ENCODE data around the gene NACC2.

NACC2 gene

DNA sequence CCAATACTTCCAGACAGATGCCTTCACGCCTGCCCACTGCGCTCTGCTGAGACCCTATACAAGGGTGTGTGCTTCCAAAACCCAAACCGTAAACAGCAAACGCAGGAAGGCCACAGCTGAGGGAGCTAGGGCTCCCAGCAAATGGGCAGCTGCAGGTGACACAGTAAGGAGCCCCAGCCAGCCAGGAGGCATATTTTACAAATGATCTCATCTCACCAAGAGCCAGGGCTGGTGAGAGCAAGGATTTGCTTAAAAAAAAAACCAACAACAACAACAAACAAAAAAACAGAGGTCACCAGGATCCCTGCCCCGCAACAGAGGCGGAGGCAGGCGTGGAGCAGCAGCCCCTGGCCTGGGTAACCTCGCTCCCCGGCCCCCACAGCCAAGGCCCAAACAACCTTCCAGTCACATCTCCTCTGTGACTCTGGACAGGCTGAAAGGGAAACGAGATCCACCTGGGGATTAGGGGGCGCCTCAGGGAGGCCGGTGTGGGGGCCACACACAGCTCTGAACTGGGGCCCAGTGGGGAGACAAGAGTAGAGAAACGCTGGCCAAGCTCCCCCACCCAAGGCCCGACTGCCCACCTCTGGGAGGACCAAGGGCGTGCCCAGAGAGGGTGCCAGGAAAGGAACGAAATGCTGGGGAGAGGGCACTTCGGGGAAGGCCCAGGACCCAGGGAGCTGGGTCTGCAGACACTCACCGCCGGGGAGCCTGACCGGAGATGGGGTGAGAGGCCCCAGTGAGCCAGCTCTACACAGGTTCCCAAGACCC is 3.3 kb downstream of the NACC2 start:
- no peak for DNase-seq

DNA sequence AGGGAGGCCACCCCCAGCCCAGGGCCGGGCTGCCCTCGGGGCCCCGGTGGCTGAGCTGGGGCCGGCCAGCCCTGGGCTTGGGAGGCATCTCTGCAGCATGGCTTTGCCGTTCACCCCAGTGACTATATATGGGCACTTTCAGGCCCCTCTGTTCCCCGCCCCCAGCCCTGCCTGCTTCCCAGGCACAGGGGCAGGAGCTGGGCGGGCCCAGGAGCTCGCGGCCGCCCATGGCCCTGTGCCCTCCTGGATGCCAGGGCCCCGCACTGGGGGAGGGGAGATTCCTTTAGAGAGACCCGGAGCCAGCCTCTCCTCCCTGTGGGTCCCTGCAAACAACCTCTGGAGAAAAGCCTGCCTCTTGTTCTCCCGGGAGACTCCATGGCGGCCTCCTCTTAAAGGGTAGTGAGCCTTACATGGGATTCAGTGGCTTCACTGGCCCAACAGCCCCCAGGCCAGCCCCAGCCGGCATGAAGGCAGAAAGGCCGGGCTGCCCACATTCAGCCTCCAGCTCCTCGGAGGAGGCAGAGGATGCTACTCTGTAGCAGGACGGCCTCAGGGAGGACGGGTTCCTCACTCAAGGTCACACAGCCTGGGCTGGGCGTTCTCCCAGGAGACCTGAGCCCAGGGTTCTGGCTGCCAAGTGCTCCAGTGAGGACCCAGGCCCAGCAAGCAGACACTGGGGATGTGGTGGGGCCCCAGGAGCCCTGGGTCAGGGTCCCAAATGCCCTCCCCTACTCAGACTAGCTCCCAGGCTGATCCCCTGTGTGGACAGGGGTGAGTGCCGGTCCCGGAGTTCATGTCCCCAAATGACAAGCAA is 4.1 kb downstream of the NACC2 start:
- DNase-seq, result no peak

DNA sequence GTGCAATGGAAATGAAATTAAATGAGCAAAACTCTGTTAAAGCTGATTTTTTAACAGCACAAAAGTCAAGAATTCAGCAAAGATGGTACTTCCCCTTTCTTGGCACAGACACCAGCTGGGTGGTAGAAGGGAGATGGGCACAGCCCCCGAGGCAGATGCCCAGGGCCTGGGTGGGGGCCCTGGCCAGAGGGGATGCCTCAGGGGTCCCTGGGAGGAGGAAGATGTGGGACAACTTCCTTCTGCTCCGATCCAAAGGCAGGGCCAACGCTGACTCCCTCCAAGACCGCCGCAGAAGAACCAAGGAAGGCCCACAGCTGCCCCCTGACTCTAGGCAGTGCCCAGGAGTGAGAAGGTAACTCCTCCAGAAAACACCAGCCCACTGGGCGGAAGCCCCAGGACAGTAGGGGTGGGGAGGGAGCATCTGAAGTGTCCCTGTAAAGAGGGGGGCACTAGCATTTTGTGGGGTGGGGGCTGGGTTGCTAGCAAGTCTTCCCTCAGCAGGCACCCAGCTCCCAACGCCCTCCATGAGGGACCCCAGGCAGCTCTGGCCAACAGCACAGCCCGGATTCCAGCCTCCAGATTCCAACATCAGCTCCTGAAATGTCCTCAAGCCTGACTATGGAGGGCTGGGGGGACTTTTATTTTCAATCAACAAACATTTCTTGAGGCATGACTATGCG is 4.9 kb downstream of the NACC2 start:
- DNase-seq, result peak; percentile 14

DNA sequence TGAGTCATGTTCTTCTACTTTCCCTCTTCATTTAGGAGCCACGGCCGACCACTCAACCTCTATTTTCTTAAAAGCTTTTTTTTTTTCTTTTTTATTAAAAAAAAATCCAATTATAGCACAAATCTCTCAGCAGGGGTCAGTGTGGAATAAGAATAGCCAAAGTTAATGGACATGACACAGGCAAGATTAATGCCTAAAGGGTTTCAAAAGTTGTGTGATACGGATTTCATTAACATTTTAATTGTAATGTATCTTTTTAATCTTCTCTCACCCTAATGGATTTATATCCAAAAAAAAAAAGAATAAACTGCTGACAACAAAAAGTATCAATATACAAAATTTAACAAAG is 5.4 kb downstream of the NACC2 start:
- peak; percentile 33 for DNase-seq

DNA sequence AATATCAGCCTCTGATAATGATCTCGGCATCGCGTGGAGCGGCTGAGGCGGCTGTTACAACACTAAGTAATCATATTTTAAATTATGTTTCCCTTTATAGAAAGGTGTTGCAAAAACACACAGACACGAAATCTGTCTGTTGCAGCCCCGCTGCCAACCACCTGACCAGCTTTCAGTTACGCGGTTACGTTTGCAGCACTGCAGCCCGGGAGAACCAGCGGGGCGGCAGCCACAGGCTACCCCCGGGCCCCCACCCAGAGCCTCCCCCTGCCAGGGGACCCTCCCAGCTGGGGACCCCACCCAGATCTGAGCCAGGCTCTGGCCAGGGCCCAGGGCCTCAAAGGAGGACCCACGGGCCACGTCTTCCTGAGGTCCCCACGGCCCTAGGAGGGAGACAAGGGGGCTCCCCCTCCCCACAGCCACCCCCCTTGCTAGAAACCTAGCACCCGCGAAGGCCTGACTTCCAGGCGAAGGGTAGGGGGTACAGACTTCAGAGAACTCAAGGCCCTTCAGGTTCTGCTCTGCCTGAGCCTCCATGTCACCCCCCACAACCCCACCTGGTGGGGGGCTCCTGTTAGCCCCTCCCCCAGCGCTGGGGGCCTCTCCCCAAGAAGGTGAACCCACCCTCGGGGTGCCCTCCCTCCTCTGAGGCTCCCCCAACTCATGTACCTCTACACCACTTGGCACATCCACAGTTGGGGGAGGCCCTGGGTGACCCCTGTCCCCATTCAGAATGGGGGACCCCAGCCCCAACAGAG is 6.0 kb downstream of the NACC2 start:
- peak; percentile 54 for DNase-seq

DNA sequence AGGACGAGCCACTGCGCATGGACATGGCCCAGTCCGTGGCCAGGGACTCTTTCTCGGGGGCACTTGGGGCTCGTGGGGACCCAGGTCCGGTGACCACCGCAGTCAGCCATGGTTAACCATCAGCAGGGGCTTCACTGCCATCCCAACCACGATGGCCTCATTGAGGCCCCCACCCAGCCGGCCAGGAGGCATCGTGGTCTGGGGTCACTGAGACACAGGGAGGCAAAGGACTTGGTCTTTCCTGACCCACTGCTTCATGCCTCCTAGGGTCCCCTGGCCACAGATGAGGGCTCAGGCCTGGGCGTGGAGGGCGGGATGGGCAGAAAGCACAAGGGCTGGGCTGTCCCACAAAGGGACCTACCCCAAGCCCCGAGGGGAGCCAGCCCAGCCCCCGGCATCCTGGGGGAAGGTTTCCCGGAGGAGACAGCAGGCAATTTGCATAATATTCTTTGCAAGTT is 6.6 kb downstream of the NACC2 start:
- DNase-seq, result no peak

DNA sequence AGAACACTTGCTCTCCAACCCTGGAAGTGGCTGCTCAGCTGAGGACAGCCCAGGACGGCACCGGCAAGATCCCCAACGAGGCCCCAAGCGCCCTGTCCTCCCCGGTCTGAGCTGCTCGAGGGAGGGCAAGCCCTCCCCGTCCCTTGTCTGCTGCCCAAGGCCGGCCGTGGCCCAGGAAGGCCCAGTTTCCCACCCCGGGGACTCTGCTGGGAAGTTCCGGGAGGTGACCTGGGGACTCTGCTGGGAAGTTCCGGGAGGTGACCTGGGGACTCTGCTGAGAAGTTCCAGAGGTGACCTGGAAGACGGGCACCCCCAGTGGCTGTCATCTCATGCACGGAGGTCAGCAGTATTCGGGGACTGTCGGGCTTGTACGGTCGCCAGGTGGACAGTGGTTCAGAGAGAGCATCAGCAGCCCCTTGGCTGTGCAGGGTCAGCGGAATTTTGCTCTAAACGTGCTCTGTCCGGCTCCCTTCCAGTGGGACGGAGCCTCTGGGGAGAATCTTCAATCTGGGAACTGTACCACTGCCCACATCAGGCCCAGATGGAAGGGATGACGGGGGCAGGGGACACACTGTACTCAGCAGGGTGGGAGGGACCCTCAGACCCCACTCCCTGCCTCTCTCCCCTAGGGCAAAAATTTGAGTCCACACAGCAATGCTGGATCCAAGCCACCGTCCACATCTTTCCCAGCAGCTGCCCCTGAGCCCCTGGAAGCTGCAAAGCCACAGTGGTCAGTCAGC is 7.2 kb downstream of the NACC2 start:
- DNase-seq, result no peak

DNA sequence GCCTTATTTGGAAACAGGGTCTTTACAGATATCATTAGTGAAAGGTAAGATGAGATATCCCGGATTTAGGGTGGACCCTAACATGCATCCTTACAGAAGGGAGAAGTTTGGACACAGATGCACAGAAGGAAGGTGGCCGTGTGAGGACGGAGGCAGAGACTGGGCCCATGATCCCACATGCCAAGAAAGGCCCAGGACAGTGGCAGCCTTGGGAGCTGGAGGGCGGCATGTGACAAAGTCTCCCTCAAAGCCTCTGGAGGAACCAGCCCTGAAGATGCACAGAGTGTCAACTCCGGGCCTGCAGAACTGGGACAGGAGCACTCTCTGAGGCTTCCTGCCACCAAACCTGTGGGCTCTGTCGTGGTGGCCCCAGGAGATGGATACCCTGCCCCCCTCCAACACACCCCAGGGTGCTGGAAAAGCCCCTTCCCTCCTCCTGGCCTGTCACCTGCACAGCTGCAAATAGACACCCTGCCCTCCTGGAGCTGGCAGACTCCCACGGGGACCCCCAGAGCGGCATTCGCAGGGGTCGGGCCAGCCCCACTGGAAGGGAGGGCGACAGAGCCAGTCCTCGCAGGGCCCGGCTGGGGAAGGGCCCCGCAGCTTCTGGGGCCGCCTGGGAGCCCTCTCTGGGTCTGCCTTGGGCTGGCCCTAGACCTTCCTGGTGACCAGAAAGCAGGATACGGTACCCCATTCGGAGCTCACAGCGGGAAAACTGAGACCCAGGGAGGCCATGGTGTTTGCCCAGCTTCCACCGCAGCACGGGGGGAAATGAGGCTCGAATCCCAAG is 7.9 kb downstream of the NACC2 start:
- no peak for DNase-seq

DNA sequence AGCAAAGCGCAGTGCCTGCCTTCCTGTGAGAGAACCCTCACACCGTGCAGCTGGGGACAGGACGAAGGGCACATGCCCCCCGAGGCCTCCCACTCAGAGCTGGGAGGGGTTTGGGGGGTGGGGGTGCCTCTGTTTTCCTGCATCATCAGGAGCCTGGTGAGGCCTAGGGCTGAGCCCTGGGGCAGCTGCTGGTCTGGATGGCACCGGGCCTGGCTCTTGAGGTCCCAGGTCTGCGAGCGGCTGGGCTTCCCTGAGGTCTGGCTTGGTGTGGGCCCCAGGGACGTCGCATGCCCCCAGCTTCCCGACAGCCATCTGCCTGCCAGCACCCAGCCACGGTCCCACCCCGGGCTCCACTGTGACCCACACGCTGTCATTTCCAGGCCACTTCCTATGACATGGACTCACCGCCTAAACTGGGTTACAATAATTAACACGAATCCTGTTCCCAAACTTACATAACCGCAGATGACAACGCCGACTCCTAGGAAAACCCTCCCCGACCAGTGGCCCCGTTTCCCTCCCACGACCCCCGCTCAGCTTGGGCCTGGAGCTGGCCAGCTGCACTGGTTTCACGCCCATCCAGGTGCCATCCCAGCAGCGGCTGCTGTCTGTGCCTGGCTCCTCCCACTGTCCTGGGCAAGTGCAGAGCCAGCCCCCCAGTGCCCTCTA is 8.7 kb downstream of the NACC2 start:
- DNase-seq, result peak; percentile 14

DNA sequence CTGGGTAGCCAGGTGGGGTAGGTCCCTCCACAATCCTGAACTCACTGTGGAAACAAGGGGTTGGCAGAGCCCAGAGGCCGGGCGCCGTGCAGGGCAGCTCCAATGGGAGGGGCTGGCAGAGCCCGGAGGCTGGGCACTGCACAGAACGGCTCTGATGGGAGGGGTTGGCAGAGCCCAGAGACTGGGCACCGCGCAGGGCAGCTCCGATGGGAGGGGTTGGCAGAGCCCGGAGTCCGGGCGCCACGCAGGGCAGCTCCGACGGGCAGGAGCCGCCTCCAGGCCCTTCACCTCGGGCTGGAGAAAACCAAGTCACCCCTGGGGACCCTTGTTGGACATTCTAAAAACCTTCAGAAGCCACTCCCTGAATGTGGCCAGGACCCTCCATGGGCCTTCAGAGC is 9.3 kb downstream of the NACC2 start:
- DNase-seq, result no peak

DNA sequence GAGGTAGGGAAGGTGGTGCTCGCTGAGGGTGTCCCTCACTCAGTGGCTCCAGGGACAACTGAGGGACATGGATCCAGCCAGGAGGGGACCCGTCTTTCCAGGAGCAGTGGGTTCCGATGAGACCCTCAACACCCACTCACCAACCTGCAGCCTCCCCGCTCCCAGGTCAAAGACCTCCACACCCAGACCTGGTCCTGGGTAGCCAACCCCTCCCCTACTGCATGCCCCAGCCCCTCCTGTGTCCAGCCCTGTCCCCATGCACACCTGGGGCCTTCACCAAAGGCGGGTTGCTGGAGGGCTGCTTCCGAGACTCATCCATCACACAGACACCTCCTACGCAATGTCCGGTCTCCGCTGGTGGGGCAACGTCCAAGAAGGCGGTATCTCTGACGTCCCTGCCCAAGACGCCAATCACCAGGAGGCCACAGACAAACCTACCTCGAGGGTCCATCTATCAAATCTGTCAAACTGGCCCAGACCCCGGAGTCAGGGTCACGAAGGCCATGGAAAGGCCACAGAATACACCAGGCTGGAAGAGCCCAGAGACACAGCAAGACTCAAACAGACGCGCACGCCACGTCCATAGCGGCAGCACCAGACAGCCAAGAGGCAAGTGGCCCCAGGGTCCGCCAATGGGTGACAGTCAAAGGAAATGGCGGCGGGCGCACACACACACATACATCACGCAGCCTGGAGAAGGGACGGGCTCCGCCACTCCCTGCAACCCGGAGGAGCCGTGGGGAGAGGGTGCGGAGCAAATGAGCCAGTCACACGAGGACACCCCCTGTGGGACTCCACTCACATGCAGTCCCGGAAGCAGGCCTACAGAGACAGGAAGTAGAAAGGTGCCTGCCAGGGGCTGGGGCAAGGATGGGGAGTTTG is 10.8 kb downstream of the NACC2 start:
- no peak for DNase-seq

DNA sequence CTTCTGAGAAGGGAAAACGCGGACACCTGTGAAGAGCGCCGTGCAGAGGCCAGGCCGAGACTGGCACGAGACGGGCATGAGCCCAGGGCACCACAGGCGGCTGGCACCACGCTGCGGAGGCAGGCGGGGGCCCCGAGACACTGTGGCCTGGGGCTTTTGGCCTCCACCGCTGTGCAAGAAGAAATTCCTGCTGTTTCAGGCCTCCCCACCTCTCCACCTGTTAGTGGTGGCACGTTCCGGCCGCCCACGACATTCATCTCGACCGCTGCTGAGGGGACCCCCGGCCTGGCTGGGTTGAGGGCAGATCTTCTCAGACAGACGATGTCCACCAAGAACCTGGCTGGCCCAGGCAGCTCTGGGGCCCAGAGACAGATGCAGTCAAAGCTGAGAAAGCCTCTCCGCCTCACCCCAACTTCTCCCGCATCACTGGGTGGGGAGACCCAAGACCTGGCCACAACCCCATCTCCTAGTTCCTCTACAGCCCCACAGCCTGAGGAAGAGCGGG is 11.5 kb downstream of the NACC2 start:
- no peak for DNase-seq

DNA sequence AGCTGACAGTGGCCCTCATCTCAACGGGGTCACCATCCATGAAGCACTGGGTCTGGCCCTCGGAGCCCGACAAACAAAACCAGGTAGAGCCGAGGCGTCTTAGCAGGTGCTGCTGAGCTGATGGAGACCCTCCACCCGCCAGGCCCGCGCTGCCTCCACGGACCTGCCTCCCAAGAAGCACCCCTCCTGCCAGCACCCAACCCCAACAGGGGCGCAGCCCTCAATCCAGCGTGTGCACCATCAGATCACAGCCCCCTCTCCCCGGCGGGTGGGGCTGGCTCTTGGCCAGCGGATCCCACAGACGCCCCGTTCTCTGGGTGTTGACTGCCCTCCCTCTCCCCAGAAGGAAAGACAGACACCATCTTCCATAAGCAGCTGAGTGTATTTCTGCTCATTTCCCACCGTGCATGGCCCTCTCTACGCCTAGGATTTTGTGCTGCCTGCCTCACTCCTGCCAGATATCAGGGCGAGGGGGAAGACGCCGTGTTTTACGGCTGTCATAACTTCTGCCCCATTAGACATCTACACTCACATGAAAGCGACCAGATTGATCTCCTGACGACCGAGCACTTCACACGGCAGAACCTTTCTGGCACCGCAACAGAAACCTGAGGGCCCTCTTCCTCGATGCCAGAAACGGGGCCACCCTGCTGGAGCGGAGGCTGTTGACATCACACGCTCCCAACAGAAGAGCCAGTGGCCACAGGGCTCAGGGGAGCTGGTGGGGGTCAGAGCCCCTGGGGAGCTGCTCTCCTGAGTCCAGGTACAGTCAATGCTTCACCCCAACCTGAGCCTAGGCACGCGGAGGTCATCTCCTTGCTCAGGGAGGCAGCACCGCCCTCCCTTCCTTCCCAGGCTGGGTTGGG is 12.4 kb downstream of the NACC2 start:
- no peak for DNase-seq

DNA sequence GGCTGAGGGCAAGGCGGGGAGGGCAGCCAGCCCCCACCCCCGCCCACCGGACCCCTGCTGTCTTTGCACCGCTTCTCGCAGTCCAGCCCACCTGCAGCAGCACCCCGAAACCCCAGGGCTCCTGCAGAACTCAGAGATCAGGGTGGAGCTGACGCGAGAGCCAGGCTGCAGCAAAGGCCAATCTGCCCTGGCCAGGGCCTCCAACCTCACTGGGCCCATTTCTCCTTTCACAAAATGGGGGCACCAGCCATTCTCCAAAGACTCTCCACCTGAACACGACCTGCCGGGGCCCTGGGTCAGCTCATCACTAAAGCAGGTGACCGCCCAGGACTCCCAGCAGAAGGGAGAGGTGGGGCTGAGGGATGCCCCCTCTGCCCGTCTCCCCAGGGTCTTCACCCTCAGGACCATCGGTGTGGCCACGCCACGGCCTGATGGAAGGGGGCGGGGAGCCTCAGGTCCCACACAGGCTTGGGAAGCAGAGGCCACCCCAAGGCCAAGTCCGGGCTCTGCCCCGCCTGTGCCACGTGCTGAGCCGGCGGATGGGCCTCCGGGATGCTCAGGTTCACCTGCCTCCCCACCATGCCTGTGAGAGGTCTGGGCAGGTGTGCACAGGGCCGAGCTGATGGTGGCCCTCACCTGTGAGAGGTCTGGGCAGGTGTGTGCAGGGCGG is 13.1 kb downstream of the NACC2 start:
- no peak for DNase-seq

DNA sequence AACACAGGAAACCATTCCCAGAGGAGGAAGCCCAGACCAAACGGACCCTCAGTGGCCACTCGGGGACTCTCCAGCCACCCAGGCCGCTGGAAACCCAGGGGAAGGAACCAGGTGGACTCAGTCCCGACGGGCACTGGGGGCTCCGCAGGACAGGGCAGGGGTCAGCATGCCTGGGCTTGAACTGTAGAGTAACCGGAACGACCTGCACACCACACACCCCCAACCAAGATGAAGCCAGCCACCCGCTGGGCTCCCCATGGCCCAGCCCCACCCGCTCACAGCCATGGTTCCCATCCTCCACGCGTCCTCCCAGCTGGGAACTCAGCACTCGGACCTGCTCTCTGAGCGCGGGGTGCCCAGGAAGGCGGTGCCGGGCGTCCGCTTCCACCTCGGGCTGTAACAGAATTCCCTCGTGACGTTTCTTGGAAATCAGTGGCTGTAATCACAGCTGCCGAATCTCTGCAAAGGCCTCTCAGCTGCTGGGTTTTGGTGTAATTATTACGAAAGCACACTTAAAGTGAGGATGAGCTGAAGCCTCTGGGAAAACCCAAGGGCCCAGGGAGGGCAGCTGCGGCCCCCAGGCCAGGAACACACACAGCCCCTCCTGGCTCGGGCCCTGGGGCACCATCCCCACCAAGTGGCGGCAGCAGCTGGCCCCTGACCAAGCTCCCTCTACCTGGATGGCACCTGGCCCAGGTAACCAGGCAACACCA is 13.8 kb downstream of the NACC2 start:
- DNase-seq, result no peak

DNA sequence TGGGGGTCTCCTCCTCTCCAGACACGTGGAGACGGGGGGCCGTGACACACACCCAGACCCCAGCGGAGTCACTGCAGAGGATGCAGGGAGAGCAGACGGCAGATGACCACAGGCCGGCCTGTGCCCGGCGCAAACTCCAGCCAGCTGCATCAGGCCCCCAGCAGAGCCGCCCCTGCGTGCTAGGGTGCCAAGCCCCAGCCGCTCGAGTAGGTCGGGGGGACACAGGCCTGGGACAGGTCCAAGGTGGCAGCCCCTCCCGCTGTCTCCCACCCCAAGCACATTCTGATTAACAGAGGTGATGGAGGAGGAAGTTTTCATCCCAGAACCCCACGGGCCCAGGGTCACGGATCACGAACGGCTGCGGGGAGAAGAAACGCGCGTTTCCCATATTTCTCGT is 14.4 kb downstream of the NACC2 start:
- no peak for DNase-seq

DNA sequence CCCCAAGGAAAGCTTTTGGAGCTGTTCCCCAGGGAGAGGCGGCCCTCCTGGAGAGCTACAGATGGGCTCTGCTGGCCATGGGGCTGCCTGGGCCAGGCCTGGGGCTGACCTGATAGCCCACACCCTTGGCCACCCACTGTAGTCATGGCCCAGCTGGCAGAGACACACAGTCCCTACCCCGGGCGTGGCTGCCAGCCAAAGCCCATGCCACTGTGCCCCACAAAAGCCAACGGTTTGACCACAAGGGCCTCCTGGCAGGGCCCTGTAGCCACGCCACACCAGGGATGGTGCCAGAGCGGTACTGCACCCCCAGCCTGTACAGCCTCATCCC is 15.2 kb downstream of the NACC2 start:
- DNase-seq, result no peak

All from suppressor macrophage treated with lipopolysaccharide for 4 hours (primary cell).